Colon (tissue), 2 donors: Measurements from ENCODE around the gene DYTN.

Experiments used
- FAIRE-seq: peaks from 2 replicates; lab custom pipeline; 2012; peaks lifted over from hg19 to GRCh38; lab: Jason Lieb, UNC
- donor health status: control.
- donor health status: control.

The DYTN gene

DNA sequence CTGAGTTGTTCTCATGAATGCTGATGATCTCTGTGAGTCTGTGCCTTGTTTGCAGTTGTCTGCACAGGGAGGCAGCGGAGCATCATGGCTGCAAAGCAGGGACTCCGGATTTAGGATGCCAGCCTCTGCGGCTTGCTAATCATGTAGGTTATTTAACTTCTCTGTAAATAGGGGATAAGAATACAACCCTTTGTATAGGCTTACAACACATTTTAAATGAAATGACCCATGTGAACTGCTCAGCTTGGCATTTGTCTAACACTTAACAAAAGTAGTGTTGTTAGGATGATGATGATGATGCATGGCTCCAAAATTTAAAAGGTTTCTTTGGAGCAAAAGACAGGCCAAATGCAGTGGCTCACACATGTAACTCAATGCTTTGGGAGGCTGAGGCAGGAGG lies 19.4 kb downstream of the DYTN start:
- no peak for FAIRE-seq

GRCh38 chr2:206696910-206697309 lies 21.3 kb downstream of the DYTN start:
- FAIRE-seq: no peak

DNA sequence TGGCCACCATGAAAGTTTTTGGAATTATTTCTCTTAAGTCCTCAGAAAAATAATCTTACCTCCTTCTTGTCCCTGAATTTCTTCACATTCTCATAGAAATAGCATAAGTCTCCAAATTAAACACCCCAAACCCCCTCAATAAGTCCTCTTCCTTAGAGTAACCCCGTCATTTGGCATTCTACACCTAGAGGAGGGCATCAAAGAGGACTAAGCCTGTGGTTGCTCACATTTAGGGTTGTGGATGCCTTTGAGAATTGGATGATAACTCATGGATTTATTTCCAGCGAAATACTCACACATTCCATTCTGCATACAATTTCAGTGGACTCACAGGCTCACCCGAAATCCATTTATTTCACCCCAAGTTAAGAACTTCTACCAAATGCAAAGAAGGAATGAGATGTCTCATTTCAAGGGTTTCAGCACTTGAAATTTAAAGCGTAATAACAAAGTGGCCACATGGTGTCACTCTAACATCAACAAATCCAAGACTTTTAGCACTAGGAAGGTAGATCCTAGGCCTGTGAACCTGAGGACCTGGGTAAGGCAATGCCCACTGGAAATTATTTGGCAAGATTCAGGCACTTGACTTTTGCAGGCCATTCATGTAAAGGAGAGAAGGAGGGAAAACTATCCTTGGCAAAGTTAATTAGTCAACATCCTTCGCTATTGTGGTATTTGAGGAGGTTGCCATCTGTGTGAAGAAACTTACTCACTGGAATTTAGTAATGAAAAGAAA lies 24.6 kb downstream of the DYTN start:
- FAIRE-seq: no peak

DNA sequence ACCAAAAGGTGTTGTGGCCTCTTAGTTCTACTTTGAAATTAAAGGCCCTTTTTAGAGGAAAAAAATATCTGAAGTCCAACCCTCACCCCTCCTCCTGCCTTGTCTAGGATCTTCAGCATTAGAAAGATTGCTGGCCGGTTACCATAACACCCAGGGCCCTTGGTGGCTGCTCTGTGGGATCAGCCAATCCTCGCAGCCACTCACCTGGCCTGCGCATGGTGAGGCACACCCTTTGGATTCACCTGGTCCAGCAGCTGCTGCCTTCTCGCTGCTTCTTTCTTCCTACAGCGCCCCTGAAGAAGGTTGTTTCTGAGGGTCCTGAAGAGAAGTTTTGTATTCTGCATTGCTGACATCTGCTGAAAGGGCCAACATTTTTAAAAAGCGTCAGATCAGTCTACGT lies 25.2 kb downstream of the DYTN start:
- FAIRE-seq: no peak

GRCh38 chr2:206688990-206689389 lies 29.2 kb downstream of the DYTN start:
- FAIRE-seq: no peak

DNA sequence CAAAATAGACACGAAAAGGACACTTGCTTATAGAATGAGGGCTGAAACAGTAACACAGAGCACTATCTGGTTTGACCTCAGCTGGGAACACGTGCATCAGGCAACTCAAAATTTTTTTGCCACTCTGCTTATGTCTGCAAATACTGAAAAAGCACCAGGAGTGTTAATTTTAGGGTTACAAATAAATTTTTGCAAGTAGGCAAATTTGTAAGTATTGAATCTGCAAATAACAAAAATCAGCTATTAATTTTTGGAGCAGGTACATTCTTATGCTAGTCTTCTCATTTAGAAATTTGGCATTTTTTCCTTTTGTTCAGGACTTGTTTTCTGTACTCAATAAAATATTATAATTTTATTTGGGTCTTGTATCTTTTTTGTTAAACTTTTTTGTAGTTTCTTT lies 29.7 kb downstream of the DYTN start:
- FAIRE-seq: no peak

DNA sequence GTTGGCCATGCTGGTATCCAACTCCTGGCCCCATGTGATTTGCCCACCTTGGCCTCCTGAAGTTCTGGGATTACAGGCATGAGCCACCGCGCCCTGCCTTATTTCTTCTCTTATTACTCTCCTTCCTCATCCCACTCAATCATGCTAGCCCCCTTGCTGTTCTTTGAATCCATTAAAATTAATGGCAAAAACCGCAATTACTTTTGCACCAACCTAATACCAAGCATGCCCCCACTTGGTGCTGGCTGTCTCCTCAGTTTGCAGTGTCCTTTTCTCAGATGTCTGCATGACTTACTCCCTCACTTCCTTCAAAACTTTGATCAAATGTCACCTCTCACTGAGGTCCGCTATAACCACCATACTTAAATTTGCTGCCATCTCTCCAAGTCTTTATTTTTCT lies 34.6 kb downstream of the DYTN start:
- no peak for FAIRE-seq

GRCh38 chr2:206670531-206671319 lies 47.5 kb downstream of the DYTN start:
- no peak for FAIRE-seq

GRCh38 chr2:206665251-206665650 lies 52.9 kb downstream of the DYTN start:
- peak; percentile 87 for FAIRE-seq

DNA sequence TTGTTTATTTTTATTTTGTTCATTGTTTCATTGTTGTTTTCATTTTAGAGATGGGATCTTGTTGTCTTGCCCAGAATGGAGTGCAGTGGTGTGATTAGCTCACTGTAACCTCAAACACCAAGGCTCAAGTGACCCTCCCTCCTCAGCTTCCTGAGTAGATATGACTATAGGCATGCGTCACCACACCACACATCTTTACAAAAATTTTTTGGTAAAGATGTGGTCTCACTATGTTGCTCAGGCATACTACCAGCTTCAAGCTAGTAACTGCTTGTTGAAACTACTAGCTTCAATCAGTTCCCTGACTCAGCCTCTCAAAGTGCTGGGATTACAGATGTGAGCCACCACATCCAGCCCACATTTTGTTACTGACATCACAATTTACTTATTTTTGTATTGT lies 61.1 kb downstream of the DYTN start:
- FAIRE-seq: no peak

DNA sequence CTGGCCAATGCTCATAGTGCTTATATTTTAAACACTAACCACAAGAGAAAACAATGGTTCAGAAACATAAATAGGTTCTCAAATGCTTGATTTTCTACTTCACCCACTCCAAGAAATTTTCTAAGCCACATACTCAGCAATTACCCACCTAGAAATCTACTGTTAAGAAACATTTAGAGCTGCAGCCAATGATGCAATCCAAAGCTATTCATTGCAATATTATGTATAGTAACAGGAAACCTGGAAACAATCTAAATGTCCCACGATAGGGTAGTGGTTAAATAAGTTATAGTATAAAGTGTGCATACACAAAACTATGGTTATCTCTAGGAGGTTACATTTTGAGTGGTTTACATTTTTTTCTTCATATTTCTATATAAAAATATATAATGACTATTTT lies 70.2 kb downstream of the DYTN start:
- no peak for FAIRE-seq

- FAIRE-seq: no peak
These were observed 75.8 kb downstream of the DYTN start, which contains the start of gene FAM237A for GRCh38 chr2:206642075-206643025. FAM237A (plus strand) TSS chr2:206642487; CDS start chr2:206644237, 1,750 bp downstream.

DNA sequence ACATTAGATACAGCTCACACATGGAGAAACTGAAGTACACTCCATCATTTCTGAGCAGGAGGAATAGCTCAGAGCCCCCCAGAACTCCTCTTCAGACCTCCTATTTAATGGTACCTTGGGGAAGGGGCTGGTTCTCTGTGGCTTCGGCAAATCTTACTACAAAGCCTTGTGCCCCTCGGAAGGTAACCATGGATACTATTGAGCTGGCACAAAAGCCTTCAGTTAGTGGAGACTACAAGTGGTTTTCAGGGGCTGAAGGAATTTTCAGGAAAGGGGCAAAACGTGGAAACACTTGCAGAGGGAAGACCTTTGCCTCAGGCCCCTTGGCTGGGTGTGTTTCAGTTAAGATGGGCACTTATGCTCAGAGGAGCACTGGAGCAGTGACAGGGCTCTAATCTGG lies 77.0 kb downstream of the DYTN start:
- FAIRE-seq: no peak

DNA sequence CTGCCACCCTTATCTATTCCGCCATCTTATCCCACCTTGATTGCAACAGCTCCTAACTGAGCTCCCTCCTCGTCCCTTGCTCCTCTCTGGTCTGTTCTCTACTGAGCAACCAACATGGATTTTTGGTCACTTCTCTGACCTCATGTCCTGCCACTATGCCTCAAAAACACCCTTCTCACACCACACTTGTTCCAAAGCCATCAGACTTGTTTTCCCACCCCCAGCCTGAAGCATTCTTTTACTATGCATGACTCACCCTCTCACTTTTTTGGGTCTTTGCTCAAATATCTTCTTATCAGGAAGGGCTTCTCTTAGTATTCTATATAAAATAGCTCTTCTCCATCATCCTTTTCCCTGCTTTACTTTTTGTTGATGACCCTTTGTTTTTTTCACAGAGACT lies 78.6 kb downstream of the DYTN start:
- FAIRE-seq: no peak

DNA sequence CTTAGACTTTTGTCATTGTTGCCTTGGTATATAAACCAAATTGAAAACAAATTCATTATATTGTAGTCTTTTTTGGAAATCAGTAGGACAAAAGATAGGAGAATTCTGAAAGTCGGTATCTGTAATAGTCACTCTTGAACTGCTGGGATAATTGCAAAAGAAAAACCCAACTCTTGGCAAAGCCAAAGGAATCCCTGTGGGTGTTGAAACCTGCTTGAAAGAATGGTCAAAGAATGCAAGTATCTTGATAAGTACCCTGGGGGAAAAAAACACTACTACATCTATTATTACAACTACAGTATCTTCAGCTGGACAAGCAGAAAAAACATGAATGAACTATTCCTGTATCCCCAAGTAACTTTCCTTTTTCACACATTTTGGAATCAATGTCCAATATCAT lies 83.2 kb downstream of the DYTN start:
- no peak for FAIRE-seq

DNA sequence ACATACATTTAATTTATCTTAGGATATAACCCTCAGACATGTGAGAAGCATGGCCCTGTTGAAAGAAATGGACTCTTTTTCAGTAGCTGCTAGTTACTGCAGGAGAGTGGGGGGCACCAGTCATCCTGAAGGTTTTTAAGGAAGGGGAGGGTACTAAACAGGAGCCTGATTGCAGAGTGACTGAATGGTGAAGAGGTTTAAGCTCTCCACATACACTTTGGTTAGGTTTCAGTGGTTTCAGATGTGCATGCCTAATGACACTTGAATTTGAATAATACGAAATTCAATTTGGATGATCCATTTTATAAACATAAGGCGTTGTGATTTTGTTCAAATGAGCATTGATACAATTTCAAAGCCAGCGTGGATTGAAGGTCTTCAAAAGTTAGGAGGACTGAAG lies 86.9 kb downstream of the DYTN start:
- no peak for FAIRE-seq

GRCh38 chr2:206627632-206628031 lies 90.6 kb downstream of the DYTN start:
- no peak for FAIRE-seq

DNA sequence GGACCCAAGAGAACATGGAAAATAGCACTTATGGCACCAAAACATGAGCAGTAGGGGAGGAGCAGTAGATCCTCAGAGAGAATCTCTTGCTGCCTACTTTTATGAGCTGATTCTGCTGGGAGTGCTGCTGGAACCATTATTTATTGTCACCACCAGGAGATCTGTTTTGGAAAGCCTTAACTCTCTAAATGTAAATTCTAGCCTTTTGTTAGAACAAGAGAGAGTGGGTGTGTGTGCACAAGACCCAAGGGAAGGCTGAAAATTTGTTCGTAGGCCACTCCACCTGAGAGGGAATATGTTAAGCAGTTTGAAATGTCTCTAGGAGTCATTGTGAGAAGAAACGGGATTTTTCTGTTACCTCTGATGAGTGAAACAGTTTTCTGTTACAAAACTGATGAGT lies 92.1 kb downstream of the DYTN start:
- no peak for FAIRE-seq

- no peak for FAIRE-seq
These were observed 99.2 kb downstream of the DYTN start for GRCh38 chr2:206619011-206619410.

DNA sequence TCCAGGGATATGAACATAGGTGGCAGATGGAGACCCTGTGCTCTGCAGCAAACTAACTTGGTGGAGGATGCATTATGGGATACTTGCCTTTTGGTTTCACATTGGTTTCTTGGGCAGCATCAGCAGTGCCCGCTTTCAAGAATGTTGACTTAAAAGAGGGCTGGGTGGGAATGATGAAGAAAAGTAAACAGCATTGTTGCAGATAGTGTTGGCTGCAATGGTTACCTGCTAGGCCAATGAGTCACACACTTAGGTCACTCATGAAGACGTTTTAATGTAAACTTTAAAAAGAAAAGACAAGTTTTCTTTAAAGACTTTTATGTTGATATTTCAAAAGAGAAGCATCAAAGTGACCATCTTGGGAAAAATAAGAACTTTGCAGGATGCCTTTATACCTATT lies 102.0 kb downstream of the DYTN start:
- no peak for FAIRE-seq

DNA sequence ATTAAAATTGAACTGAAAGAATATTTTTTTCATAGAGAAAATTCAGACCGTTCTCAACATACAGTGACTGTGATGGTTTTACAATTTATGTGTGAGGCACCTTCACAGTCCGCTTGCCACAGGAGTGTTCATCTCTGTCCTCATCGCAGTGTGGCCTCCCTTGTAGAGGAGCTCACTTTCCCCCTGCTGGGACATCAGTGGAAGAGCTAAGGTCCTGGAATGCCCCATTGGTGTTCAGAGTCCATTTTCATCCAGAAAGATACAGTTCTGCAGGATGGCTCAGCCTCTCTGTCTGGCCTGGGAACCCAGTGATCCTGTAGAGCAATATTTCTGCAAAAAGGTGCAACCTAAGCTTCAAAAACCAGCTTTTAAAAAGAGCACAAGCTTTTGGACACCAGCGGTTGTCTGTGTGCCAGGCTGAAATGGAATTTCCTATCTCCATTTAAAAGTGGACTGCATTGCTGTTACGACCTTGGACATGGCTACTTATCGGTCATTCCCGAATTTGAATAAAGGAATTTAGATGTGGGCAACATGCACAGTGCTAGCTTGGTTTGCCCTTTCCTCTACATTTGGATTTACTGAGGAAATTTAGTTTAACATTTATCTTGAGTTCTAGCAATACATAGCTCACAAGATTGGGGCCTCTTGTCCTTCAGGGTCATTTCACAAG lies 102.6 kb downstream of the DYTN start:
- FAIRE-seq: no peak

DNA sequence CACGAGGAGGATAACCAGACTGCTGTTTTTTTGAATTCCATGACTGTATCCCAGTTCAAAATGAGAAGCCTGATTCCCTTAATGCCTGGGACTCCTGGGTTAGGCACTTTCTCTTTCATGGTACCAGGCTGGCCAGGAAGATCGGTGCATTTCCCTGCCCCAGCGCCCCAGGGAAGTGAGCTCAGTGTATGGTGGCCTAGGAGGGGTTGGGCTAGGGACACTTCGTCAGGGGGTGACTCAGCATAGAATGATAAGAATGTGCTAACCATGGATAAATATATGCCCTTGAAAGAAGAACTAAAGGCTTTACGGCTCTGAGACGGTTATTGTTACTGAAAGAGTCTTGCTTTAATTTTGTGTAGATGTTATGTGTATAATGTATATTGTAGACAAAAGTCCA lies 103.4 kb downstream of the DYTN start:
- FAIRE-seq: no peak
